Spleen (tissue), 7 donors: ENCODE measurements around the gene MEA1.

Experiments used
- POLR2A ChIP-seq, 3 donors: fragments of 450-650 bp; IDR thresholded peaks; one replicate each; pipeline ENCODE4 v1.5.1; 2017; ENCODE audit warnings: antibody characterized with exemption in 3 of 3, mild to moderate bottlenecking in 1 of 3
- TF ChIP-seq, protein P1 (sequence below), 11 experiments: fragments of 200-600 bp in 7 of 11; fragments of 450-650 bp in 4 of 11; sonication (generic) in 4 of 11; IDR thresholded peaks in 8 of 11; conservative IDR thresholded peaks in 3 of 11; 1 replicate in 7 of 11; 2 replicates in 4 of 11; pipeline versions ENCODE4 v1.4.0 to v1.8.0; 2016 to 2021; ENCODE audit warnings: antibody characterized with exemption in 11 of 11, inconsistent platforms in 4 of 11, mild to moderate bottlenecking in 1 of 11
- donor health status: DM: no; HTN: no; CAD: no; lungs with moderate emphysema.
- donor health status: DM: no; HTN: no; CAD: no.
- donor health status: DM: no; HTN: no; CAD: no.

DNA sequence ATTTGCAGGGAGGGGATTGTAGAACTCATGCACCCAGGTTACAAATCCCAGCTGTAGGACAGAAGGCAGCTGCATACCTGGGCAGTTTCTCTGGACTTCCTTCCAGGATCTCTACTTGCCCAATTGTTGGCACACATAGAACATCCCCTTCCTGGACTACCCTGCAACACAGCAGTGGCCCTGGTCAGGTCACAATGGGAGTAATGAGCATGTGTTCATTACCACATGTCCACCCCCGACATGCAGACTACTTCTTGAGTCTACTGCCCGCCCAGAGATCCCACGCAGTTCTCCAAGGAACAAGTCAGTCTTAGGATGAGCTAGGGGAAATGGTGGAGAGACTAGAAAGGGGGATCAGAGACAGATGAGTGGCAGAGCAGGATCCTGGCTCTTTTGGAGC is 39.8 kb downstream of the MEA1 start:
- no peak for TF ChIP-seq POLR2A (IDR thresholded peaks at IDR 0.05)
- TF ChIP-seq, protein P1, sequence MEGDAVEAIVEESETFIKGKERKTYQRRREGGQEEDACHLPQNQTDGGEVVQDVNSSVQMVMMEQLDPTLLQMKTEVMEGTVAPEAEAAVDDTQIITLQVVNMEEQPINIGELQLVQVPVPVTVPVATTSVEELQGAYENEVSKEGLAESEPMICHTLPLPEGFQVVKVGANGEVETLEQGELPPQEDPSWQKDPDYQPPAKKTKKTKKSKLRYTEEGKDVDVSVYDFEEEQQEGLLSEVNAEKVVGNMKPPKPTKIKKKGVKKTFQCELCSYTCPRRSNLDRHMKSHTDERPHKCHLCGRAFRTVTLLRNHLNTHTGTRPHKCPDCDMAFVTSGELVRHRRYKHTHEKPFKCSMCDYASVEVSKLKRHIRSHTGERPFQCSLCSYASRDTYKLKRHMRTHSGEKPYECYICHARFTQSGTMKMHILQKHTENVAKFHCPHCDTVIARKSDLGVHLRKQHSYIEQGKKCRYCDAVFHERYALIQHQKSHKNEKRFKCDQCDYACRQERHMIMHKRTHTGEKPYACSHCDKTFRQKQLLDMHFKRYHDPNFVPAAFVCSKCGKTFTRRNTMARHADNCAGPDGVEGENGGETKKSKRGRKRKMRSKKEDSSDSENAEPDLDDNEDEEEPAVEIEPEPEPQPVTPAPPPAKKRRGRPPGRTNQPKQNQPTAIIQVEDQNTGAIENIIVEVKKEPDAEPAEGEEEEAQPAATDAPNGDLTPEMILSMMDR (IDR thresholded peaks at IDR 0.05 in 8 of 11, conservative IDR thresholded peaks at IDR 0.05 in 3 of 11), result no peak
